ENCODE measurements around the gene SIN3A. TPM values are rescaled to one million over a fixed set of nuclear protein-coding genes. Genes with fewer than 3 reads are reported as not detected.

Gene SIN3A
- total RNA-seq, 1 experiment from 2014 or later: 45.5 TPM

- TSS peak; percentile 25 for BruUV-seq (replicated peaks)
- Mint-ChIP-seq H3K27ac (ENCODE audit: low read depth, unreplicated experiment) (peak overlapping the region; percentile 96), H3K9me3 (ENCODE audit: unreplicated experiment) (no peaks in the 10 kb centered on the region), H3K27me3 (ENCODE audit: insufficient read depth, unreplicated experiment) (no peaks in the 10 kb centered on the region), H3K4me3 (ENCODE audit: unreplicated experiment) (no peak overlapping the region), H3K4me1 (ENCODE audit: insufficient read depth, unreplicated experiment) (peaks cover 8% of the 10 kb centered on the region), H3K36me3 (ENCODE audit: insufficient read depth, unreplicated experiment) (peaks cover 67% of the 10 kb centered on the region)
- no peak for DNase-seq (ENCODE audit: unreplicated experiment)
- ChIA-PET POLR2A (interaction anchor here (0.9 to 7.5 kb wide), 10 partner anchors 8 to 294 kb away, joined by 3 to 245 read pairs (median 15); partner anchors contain the start of genes COMMD4, IMP3, NEIL1 and SIN3A), CTCF (interaction anchor here (0.6 to 2.3 kb wide), 18 partner anchors 11 to 998 kb away, joined by 3 to 23 read pairs (median 3); no protein-coding TSS in a partner anchor)
- intact Hi-C loops (cut with micrococcal nuclease): loop anchor here (1.0 to 5.0 kb wide), 5 partner anchors 140 to 318 kb away; partner anchors contain the start of gene PTPN9
- no peak for TF ChIP-seq CTCF (IDR thresholded peaks at IDR 0.05; ENCODE audit: unreplicated experiment)
Measured at GRCh38 chr15:75367006-75367405, 84.5 kb downstream of the SIN3A start.

DNA sequence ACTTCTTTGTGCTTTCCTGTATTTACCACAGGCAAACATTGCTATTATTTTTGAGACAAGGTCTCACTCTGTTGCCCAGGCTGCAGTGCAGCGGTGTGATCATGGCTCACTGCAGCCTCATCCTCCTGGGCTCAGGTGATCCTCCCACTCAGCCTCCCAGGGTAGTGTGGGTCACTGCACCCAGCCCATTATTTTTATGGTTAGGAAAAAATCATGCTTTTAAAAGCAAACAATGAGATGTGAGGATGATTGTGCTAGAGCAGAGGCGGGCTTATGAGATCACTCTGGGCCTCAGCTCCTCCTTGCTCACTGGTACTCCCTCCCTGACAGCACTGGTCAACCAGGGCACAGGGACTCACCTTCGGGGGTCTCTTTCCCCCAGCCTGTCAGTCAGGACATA is 85.3 kb downstream of the SIN3A start:
- no peaks in the 10 kb centered on the region for H3K9me3 Mint-ChIP-seq (ENCODE audit: unreplicated experiment)
- H3K27me3 Mint-ChIP-seq (ENCODE audit: insufficient read depth, unreplicated experiment): no peaks in the 10 kb centered on the region
- intact Hi-C loops (cut with micrococcal nuclease): loop anchor here (2.0 to 5.0 kb wide), 4 partner anchors 141 to 319 kb away; partner anchors contain the start of gene PTPN9
- no peak for DNase-seq (ENCODE audit: unreplicated experiment)
- H3K27ac Mint-ChIP-seq (ENCODE audit: low read depth, unreplicated experiment): no peak overlapping the region
- H3K4me1 Mint-ChIP-seq (ENCODE audit: insufficient read depth, unreplicated experiment): peaks cover 8% of the 10 kb centered on the region
- peaks cover 59% of the 10 kb centered on the region for H3K36me3 Mint-ChIP-seq (ENCODE audit: insufficient read depth, unreplicated experiment)
- TF ChIP-seq CTCF (IDR thresholded peaks at IDR 0.05; ENCODE audit: unreplicated experiment): no peak
- BruUV-seq (replicated peaks): no TSS peak
- CTCF ChIA-PET: interaction anchor here (0.6 to 1.0 kb wide), 3 partner anchors 87 to 603 kb away, joined by 3 to 4 read pairs (median 3); no protein-coding TSS in a partner anchor
- POLR2A ChIA-PET: interaction anchor here (0.9 to 7.5 kb wide), 2 partner anchors 11 to 88 kb away, joined by 3 to 245 read pairs; partner anchors contain the start of gene SIN3A
- H3K4me3 Mint-ChIP-seq (ENCODE audit: unreplicated experiment): no peak overlapping the region

DNA sequence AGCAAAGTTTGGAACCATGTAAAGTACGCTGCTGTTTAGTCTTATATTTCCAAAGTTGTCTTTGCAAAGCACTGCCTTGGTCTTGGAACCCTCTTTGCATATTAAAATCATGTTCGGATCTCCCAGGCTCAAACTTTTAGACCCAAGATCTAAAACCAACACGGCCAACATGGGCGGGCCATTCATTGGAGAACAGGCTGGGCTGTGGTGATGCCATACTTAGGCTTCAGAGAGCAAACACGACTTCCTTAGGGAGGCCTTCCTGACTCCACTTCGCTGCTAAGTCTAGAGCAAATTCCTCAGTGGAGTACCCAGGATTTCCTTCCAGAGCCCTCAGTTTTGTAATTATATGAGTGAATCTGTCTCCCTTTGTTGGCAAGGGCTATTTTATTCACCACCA is 86.6 kb downstream of the SIN3A start:
- Mint-ChIP-seq H3K36me3 (ENCODE audit: insufficient read depth, unreplicated experiment) (peaks cover 59% of the 10 kb centered on the region), H3K27me3 (ENCODE audit: insufficient read depth, unreplicated experiment) (no peaks in the 10 kb centered on the region), H3K4me1 (ENCODE audit: insufficient read depth, unreplicated experiment) (peaks cover 7% of the 10 kb centered on the region), H3K27ac (ENCODE audit: low read depth, unreplicated experiment) (no peak overlapping the region), H3K9me3 (ENCODE audit: unreplicated experiment) (no peaks in the 10 kb centered on the region), H3K4me3 (ENCODE audit: unreplicated experiment) (no peak overlapping the region)
- TF ChIP-seq CTCF (IDR thresholded peaks at IDR 0.05; ENCODE audit: unreplicated experiment): no peak
- no peak for DNase-seq (ENCODE audit: unreplicated experiment)
- intact Hi-C loops (cut with micrococcal nuclease): loop anchor here (5.0 kb wide), 3 partner anchors 142 to 257 kb away; partner anchors contain the start of gene PTPN9
- ChIA-PET CTCF (no interaction called here), POLR2A (no interaction called here)
- BruUV-seq (replicated peaks): no TSS peak

- H3K36me3 Mint-ChIP-seq (ENCODE audit: insufficient read depth, unreplicated experiment): peaks cover 55% of the 10 kb centered on the region
- BruUV-seq (replicated peaks): no TSS peak
- no peaks in the 10 kb centered on the region for H3K27me3 Mint-ChIP-seq (ENCODE audit: insufficient read depth, unreplicated experiment)
- H3K9me3 Mint-ChIP-seq (ENCODE audit: unreplicated experiment): no peaks in the 10 kb centered on the region
- no peak overlapping the region for H3K27ac Mint-ChIP-seq (ENCODE audit: low read depth, unreplicated experiment)
- POLR2A ChIA-PET: interaction anchor here (0.6 to 0.8 kb wide), 2 partner anchors 28 to 298 kb away, joined by 3 read pairs; partner anchors contain the start of gene COMMD4
- no peak for DNase-seq (ENCODE audit: unreplicated experiment)
- H3K4me1 Mint-ChIP-seq (ENCODE audit: insufficient read depth, unreplicated experiment): no peaks in the 10 kb centered on the region
- H3K4me3 Mint-ChIP-seq (ENCODE audit: unreplicated experiment): no peak overlapping the region
- intact Hi-C loops (cut with micrococcal nuclease): no loop called here
- CTCF ChIA-PET: interaction anchor here (1.5 kb wide), 1 partner anchor 438 kb away, joined by 3 read pairs; no protein-coding TSS in a partner anchor
- no peak for TF ChIP-seq CTCF (IDR thresholded peaks at IDR 0.05; ENCODE audit: unreplicated experiment)
Measured at GRCh38 chr15:75363786-75364185, 87.7 kb downstream of the SIN3A start.

Measured in MCF 10A (cell line).